HL-60 (cell line): ENCODE data around the gene PCNX3.

Experiments
- DNase-seq, 2 experiments: peaks; one replicate each; pipeline ENCODE4 v3.0.0-alpha.2; 2010 to 2020; ENCODE audit warnings: low read depth in 1 of 2, low spot score in 1 of 2
- H3K27ac ChIP-seq: fragments of 250-450 bp; sonication (Bioruptor Pico); replicated peaks from 2 replicates; pipeline ENCODE4 v1.5.1; 2020; ENCODE audit warnings: mild to moderate bottlenecking, moderate library complexity
- H3K27me3 ChIP-seq: fragments of 250-450 bp; sonication (Bioruptor Pico); 2 replicates; pipeline ENCODE4 v1.5.1; 2021; ENCODE audit warnings: mild to moderate bottlenecking, moderate library complexity; ENCODE audit not compliant: insufficient read depth, poor library complexity, severe bottlenecking
- H3K4me3 ChIP-seq: replicated peaks from 2 replicates; pipeline ENCODE4 v1.5.1; 2011; ENCODE audit warnings: mild to moderate bottlenecking, control low read depth, low read length; ENCODE audit not compliant: insufficient read depth
- GABPA ChIP-seq: IDR thresholded peaks from 2 replicates; pipeline ENCODE4 v1.6.1; 2012; ENCODE audit warnings: low read depth
- POLR2AphosphoS5 ChIP-seq: IDR thresholded peaks from 2 replicates; pipeline ENCODE4 v1.6.1; 2012; ENCODE audit warnings: low read depth
- SPI1 ChIP-seq: IDR thresholded peaks from 2 replicates; pipeline ENCODE4 v1.6.1; 2012; ENCODE audit warnings: low read depth, mild to moderate bottlenecking, borderline replicate concordance
- TF ChIP-seq, protein P1 (sequence below): IDR thresholded peaks from 2 replicates; pipeline ENCODE4 v1.6.1; 2012; ENCODE audit warnings: low read depth; ENCODE audit not compliant: insufficient replicate concordance
- TF ChIP-seq, protein P2 (sequence below): IDR thresholded peaks from one replicate; pipeline ENCODE4 v1.5.1; 2011; ENCODE audit warnings: low read length, control low read depth, inconsistent platforms; ENCODE audit not compliant: insufficient read depth

PCNX3 gene

DNA sequence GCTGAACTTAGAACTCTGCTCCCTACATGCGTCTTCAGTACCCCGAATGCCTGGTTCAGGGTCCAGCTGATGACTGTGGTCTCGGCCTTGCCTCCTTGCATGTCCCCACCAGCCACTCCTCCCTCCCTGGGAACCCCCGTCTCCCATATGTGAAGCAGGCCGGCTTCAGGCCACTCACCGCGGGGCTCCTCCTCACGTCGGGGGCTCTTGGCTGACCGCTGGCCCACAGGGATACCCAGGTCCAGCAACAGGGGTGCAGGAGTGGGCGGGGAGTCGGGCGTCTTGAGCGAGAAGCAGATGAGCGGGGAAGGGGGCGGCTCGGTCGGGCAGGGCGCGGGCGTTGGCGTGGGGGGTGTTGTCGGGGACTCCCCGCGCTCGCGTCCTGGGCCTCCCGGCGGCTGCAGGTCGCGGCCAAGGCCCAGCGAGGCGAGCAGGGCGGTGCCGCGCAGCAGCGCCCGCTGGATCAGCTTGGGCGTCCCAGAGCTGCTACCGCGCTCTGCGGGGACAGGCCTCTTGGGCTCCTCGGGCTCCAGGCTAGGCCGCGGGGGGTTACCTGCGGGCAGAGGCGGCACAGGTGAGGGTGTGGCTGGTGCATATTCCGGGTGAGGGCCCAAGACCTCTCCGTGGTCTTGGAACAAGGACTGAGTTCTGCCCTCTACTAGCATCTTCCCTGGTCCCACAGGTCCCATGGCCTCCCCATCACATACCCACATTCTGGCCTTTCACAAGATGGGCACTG lies 16.2 kb upstream of the PCNX3 start:
- TF ChIP-seq GABPA = no peak
- TF ChIP-seq SPI1 = no peak
- TF ChIP-seq POLR2AphosphoS5 = no peak
- TF ChIP-seq, protein P1, sequence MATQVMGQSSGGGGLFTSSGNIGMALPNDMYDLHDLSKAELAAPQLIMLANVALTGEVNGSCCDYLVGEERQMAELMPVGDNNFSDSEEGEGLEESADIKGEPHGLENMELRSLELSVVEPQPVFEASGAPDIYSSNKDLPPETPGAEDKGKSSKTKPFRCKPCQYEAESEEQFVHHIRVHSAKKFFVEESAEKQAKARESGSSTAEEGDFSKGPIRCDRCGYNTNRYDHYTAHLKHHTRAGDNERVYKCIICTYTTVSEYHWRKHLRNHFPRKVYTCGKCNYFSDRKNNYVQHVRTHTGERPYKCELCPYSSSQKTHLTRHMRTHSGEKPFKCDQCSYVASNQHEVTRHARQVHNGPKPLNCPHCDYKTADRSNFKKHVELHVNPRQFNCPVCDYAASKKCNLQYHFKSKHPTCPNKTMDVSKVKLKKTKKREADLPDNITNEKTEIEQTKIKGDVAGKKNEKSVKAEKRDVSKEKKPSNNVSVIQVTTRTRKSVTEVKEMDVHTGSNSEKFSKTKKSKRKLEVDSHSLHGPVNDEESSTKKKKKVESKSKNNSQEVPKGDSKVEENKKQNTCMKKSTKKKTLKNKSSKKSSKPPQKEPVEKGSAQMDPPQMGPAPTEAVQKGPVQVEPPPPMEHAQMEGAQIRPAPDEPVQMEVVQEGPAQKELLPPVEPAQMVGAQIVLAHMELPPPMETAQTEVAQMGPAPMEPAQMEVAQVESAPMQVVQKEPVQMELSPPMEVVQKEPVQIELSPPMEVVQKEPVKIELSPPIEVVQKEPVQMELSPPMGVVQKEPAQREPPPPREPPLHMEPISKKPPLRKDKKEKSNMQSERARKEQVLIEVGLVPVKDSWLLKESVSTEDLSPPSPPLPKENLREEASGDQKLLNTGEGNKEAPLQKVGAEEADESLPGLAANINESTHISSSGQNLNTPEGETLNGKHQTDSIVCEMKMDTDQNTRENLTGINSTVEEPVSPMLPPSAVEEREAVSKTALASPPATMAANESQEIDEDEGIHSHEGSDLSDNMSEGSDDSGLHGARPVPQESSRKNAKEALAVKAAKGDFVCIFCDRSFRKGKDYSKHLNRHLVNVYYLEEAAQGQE = no peak
- TF ChIP-seq, protein P2, sequence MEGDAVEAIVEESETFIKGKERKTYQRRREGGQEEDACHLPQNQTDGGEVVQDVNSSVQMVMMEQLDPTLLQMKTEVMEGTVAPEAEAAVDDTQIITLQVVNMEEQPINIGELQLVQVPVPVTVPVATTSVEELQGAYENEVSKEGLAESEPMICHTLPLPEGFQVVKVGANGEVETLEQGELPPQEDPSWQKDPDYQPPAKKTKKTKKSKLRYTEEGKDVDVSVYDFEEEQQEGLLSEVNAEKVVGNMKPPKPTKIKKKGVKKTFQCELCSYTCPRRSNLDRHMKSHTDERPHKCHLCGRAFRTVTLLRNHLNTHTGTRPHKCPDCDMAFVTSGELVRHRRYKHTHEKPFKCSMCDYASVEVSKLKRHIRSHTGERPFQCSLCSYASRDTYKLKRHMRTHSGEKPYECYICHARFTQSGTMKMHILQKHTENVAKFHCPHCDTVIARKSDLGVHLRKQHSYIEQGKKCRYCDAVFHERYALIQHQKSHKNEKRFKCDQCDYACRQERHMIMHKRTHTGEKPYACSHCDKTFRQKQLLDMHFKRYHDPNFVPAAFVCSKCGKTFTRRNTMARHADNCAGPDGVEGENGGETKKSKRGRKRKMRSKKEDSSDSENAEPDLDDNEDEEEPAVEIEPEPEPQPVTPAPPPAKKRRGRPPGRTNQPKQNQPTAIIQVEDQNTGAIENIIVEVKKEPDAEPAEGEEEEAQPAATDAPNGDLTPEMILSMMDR = no peak
- H3K4me3 ChIP-seq = no peak overlapping the region
- H3K27me3 ChIP-seq = no peaks in the 10 kb centered on the region
- no peak overlapping the region for H3K27ac ChIP-seq
- no peak for DNase-seq

DNA sequence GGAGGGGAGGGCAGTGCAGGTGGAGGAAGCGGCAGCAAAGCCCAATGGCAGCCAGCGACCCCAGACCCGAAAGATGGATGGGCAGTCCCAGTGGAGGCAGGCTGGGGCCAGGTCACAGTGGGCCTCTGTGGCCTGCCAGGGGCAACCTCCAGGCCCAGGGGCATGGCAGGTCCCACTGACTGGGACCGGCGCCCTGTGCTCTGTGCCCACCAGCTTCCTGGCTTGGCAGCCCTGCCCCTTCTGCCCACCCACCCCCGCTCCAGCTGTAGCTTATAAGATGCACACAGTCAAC lies 15.7 kb upstream of the PCNX3 start:
- TF ChIP-seq GABPA (no peak), SPI1 (no peak), POLR2AphosphoS5 (no peak; the same call in 1 of the 2 replicates)
- TF ChIP-seq, protein P2 = no peak
- TF ChIP-seq, protein P1 = no peak
- no peak overlapping the region for H3K27ac ChIP-seq
- DNase-seq = no peak
- H3K4me3 ChIP-seq = no peak overlapping the region
- no peaks in the 10 kb centered on the region for H3K27me3 ChIP-seq

DNA sequence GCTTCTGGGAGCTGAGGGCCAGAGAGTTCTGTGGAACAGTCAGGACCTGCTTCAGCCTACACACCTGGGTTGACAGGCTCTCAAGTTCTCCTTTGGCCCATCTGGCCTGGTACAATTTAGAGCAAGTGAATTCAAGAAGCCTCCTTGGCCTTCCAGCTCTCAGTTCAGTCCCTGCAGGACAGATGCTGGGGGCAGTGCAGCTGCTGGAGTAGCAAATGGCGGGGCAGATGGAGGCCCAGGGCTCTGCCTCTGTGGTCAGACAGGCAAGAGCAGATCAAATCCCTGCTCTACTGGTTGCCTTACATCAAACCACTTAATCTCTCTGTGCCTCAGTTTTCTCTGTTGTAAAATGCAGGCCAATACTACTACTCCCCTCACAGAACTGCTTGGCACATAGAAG lies 11.3 kb upstream of the PCNX3 start:
- DNase-seq = no peak
- Histone ChIP-seq H3K27me3 (no peaks in the 10 kb centered on the region), H3K27ac (no peak overlapping the region), H3K4me3 (no peak overlapping the region)
- TF ChIP-seq, protein P2 = no peak
- TF ChIP-seq SPI1 (no peak), POLR2AphosphoS5 (no peak), GABPA (no peak)
- TF ChIP-seq, protein P1 = no peak
